GM10266 (cell line): ENCODE measurements around the gene UXS1.

ENCODE experiments used
- DNase-seq: peaks from one replicate; pipeline ENCODE4 v3.0.0; 2012; ENCODE audit errors: extremely low spot score
- TF ChIP-seq, protein P1 (sequence below): IDR thresholded peaks from 2 replicates; pipeline ENCODE4 v1.5.1; 2012; ENCODE audit warnings: mild to moderate bottlenecking, low read depth; ENCODE audit not compliant: control insufficient read depth, insufficient read depth; ENCODE audit errors: missing control alignments

The UXS1 gene

DNA sequence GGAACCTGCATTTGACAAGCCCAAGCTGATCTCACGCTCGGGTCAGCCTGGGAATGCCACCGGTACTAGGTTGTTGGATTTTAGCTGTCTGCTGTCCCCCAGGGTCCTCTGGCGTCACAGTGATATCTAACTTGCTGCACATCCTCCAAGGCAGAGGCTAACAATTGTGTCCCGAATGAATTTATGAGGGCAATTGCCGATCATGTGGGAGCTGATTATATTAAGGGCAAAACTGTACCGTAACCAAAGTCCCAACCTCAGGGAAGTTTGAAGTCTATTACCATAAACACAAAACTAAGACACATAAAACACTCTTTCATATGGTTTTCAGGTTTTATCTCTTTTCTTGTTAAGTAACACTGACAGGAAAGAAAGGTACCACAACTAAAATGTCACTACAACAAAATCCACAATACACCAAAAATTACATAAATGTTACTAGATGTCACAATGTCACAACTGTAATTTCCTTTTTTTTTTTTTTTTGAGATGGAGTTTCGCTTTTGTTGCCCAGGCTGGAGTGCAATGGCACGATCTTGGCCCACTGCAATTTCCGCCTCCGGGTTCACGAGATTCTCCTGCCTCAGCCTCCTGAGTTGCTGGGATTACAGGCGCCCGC lies 6.7 kb downstream of the UXS1 start:
- no peak for DNase-seq
- TF ChIP-seq, protein P1, sequence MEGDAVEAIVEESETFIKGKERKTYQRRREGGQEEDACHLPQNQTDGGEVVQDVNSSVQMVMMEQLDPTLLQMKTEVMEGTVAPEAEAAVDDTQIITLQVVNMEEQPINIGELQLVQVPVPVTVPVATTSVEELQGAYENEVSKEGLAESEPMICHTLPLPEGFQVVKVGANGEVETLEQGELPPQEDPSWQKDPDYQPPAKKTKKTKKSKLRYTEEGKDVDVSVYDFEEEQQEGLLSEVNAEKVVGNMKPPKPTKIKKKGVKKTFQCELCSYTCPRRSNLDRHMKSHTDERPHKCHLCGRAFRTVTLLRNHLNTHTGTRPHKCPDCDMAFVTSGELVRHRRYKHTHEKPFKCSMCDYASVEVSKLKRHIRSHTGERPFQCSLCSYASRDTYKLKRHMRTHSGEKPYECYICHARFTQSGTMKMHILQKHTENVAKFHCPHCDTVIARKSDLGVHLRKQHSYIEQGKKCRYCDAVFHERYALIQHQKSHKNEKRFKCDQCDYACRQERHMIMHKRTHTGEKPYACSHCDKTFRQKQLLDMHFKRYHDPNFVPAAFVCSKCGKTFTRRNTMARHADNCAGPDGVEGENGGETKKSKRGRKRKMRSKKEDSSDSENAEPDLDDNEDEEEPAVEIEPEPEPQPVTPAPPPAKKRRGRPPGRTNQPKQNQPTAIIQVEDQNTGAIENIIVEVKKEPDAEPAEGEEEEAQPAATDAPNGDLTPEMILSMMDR = no peak

GRCh38 chr2:106185475-106186184 lies 8.5 kb downstream of the UXS1 start:
- TF ChIP-seq, protein P1 = no peak
- DNase-seq = no peak

DNA sequence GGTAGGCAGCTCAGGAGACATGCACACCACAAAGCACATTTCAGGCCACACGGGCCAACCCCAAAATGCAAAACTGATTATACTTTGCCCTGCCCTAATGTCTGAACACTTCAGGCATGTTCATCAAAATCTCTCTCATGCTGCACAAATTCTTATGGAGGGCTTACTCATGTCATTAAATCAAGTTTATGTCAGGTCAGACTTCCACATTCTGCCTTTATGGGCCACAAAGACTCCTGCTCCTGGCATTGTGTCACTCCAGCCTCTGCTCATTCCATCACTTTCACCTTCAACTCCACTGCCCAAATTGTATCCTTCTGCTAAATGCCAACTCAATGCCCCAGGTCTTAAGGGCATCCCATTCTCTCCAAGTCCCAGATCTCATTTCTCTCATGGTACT lies 9.2 kb downstream of the UXS1 start:
- DNase-seq = no peak
- TF ChIP-seq, protein P1 = no peak

- TF ChIP-seq, protein P1 = no peak
- DNase-seq = no peak
Measured at GRCh38 chr2:106184394-106184793, 9.7 kb downstream of the UXS1 start.

- no peak for DNase-seq
- TF ChIP-seq, protein P1 = no peak
Measured at GRCh38 chr2:106183101-106183696, 10.9 kb downstream of the UXS1 start.

DNA sequence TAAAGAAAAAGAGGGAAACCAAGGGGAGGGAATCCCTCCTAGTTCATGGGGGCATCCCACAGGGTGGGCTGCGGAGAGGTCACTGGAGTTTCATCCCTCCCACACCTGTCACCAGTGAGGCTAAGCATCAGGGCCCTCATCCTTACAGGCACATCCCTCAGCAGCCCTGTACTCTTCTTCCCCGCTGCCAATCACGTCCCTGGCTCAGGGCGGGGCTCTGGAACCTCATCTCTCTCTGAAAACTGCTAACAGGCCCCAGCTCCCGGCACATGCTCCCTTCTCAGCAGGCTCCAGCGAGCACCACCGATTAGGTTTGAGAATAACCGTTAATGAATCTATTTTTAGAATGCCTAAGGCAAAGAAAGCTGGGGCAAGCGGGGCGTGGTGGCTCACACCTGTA lies 13.0 kb downstream of the UXS1 start:
- no peak for DNase-seq
- TF ChIP-seq, protein P1 = no peak

DNA sequence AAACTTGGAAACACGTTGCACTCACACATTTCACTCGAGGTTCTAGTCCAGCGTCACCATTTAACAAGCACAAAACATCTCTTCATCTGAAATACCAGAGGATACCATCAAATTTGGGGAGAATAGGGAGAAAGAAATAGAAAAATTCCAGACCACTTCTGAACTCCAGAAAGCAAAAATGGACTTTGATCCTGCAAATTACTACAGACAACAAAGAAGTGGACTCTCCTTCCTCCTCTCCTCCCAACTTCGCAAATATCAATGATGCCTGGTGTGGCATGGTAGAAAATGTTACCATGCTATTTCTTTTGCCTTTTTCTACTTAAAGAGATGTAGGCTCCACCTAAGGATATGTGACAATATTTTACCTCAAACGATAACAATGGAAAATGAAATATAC lies 13.5 kb downstream of the UXS1 start:
- TF ChIP-seq, protein P1 = no peak
- DNase-seq = no peak
